ENCODE measurements around the gene MAGI2. TPM values are rescaled to one million over a fixed set of nuclear protein-coding genes. Genes with fewer than 3 reads are reported as not detected.

Gene MAGI2
- total and polyA plus RNA-seq, 9 donors = 7.1 to 20.4 (median 18.7) TPM

GRCh38 chr7:78406531-78406930 lies 1046.9 kb downstream of the MAGI2 start:
- no peak for DNase-seq
- Histone ChIP-seq H3K4me1 (ENCODE audit: insufficient read depth) (peaks cover 2% of the 10 kb centered on the region), H3K27ac (no peak overlapping the region), H3K4me3 (no peak overlapping the region), H3K27me3 (no peaks in the 10 kb centered on the region), H3K9me3 (no peaks in the 10 kb centered on the region), H3K36me3 (no peaks in the 10 kb centered on the region)
- TF ChIP-seq EP300 (IDR thresholded peaks at IDR 0.05) (no peak), POLR2A (IDR thresholded peaks at IDR 0.05) (no peak)
- TF ChIP-seq, protein P1, sequence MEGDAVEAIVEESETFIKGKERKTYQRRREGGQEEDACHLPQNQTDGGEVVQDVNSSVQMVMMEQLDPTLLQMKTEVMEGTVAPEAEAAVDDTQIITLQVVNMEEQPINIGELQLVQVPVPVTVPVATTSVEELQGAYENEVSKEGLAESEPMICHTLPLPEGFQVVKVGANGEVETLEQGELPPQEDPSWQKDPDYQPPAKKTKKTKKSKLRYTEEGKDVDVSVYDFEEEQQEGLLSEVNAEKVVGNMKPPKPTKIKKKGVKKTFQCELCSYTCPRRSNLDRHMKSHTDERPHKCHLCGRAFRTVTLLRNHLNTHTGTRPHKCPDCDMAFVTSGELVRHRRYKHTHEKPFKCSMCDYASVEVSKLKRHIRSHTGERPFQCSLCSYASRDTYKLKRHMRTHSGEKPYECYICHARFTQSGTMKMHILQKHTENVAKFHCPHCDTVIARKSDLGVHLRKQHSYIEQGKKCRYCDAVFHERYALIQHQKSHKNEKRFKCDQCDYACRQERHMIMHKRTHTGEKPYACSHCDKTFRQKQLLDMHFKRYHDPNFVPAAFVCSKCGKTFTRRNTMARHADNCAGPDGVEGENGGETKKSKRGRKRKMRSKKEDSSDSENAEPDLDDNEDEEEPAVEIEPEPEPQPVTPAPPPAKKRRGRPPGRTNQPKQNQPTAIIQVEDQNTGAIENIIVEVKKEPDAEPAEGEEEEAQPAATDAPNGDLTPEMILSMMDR (IDR thresholded peaks at IDR 0.05) = no peak
- intact Hi-C loops (cut with DNase I) = no loop called here

- Histone ChIP-seq H3K27me3 (no peaks in the 10 kb centered on the region), H3K4me1 (ENCODE audit: insufficient read depth) (peaks cover 2% of the 10 kb centered on the region), H3K4me3 (no peak overlapping the region), H3K27ac (no peak overlapping the region), H3K9me3 (no peaks in the 10 kb centered on the region), H3K36me3 (no peaks in the 10 kb centered on the region)
- TF ChIP-seq, protein P1 (IDR thresholded peaks at IDR 0.05) = no peak
- TF ChIP-seq EP300 (IDR thresholded peaks at IDR 0.05) (no peak), POLR2A (IDR thresholded peaks at IDR 0.05) (no peak)
- peak in 1 of 5 donors; percentile 10 for DNase-seq
- 82 to 85% (median 84%) methylated on average over 4 of the region's 4 CpGs for WGBS, 3 donors
- intact Hi-C loops (cut with DNase I) = no loop called here
These were observed 1051.4 kb downstream of the MAGI2 start for GRCh38 chr7:78402096-78402495.

GRCh38 chr7:78400038-78400437 lies 1053.4 kb downstream of the MAGI2 start:
- intact Hi-C loops (cut with DNase I) = no loop called here
- Histone ChIP-seq H3K27me3 (no peaks in the 10 kb centered on the region), H3K4me3 (no peak overlapping the region), H3K36me3 (no peaks in the 10 kb centered on the region), H3K9me3 (no peaks in the 10 kb centered on the region), H3K4me1 (ENCODE audit: insufficient read depth) (peaks cover 2% of the 10 kb centered on the region), H3K27ac (no peak overlapping the region)
- TF ChIP-seq POLR2A (IDR thresholded peaks at IDR 0.05) = no peak
- TF ChIP-seq, protein P1 (IDR thresholded peaks at IDR 0.05) = no peak
- no peak for TF ChIP-seq EP300 (IDR thresholded peaks at IDR 0.05)
- DNase-seq = no peak
- WGBS, 3 donors = 38 to 49% (median 47%) methylated on average over 2 of the region's 2 CpGs

- TF ChIP-seq, protein P1 (IDR thresholded peaks at IDR 0.05) = no peak
- TF ChIP-seq POLR2A (IDR thresholded peaks at IDR 0.05) (no peak), EP300 (IDR thresholded peaks at IDR 0.05) (no peak)
- no peak for DNase-seq
- Histone ChIP-seq H3K4me1 (ENCODE audit: insufficient read depth) (peaks cover 2% of the 10 kb centered on the region), H3K27me3 (no peaks in the 10 kb centered on the region), H3K4me3 (no peak overlapping the region), H3K27ac (no peak overlapping the region), H3K36me3 (no peaks in the 10 kb centered on the region), H3K9me3 (no peaks in the 10 kb centered on the region)
- intact Hi-C loops (cut with DNase I) = no loop called here
- 76 to 89% (median 87%) methylated on average over 4 of the region's 4 CpGs for whole genome bisulfite sequencing, 3 donors
These were observed 1054.3 kb downstream of the MAGI2 start for GRCh38 chr7:78399033-78399769.

Data from ovary (tissue), 9 donors.